GM12878 (cell line): Measurements from ENCODE around the gene ITFG1. TPM values are rescaled to one million over a fixed set of nuclear protein-coding genes. Genes with fewer than 3 reads are reported as not detected.

Experiments
- ATAC-seq: fragments of 200-7000 bp; cut with Tn5 transposase; 3 replicates; pipeline ENCODE4 v1.9.1; 2020; ENCODE audit warnings: mild to moderate bottlenecking, moderate library complexity
- BruUV-seq: library from RNA; stranded (reverse); fragments of 400-500 nt; replicated peaks from 2 replicates; lab custom pipeline; 2021; lab: Mats Ljungman, UMichigan
- CTCF ChIA-PET: fragments of 300-600 bp; sonication (Branson Sonifier 250); formaldehyde crosslinking; extraction: SDS; loops from one replicate; lab custom pipeline; 2021; ENCODE audit warnings: inconsistent platforms; lab: Yijun Ruan, JAX
- POLR2A ChIA-PET: fragments of 350-600 bp; formaldehyde crosslinking; extraction: SDS; loops from one replicate; lab custom pipeline; 2021; ENCODE audit warnings: inconsistent platforms; lab: Charles Lee
- RAD21 ChIA-PET: fragments of 300-600 bp; sonication (Branson Sonifier 250); formaldehyde crosslinking; loops from one replicate; lab custom pipeline; 2023; ENCODE audit warnings: antibody characterized with exemption; ENCODE audit not compliant: unreplicated experiment; lab: Charles Lee
- SMC1A ChIA-PET: fragments of 300-600 bp; sonication (Branson Sonifier 250); formaldehyde crosslinking; loops from one replicate; lab custom pipeline; 2023; ENCODE audit not compliant: unreplicated experiment, uncharacterized antibody; lab: Charles Lee
- DNase-seq: peaks from one replicate; pipeline ENCODE4 v3.0.0-alpha.2; 2011; ENCODE audit warnings: low read depth, low spot score
- FAIRE-seq: peaks from 3 replicates; lab custom pipeline; 2011; peaks lifted over from hg19 to GRCh38; lab: Jason Lieb, UNC
- H2AFZ ChIP-seq: 2 replicates; pipeline ENCODE4 v1.6.0; 2011; ENCODE audit warnings: low read depth, low read length, control low read depth; ENCODE audit not compliant: control insufficient read depth
- H3K27ac ChIP-seq: 2 replicates; pipeline ENCODE4 v1.5.1; 2011; ENCODE audit warnings: control low read depth; ENCODE audit not compliant: control insufficient read depth, insufficient read depth
- H3K27me3 ChIP-seq, 2 experiments: replicated peaks in 1 of 2; 2 replicates each; pipeline versions ENCODE4 v1.6.0 to v1.6.1; 2011; ENCODE audit warnings: low read length in 1 of 2; ENCODE audit not compliant: control insufficient read depth in 2 of 2, insufficient read depth in 2 of 2
- H3K36me3 ChIP-seq, 2 experiments: 2 replicates each; pipeline ENCODE4 v1.5.1; 2011; ENCODE audit warnings: low read length in 1 of 2; ENCODE audit not compliant: control insufficient read depth in 2 of 2, insufficient read depth in 2 of 2
- H3K4me1 ChIP-seq: 2 replicates; pipeline ENCODE4 v1.6.1; 2011; ENCODE audit warnings: mild to moderate bottlenecking, low read length, moderate library complexity, mixed read lengths; ENCODE audit not compliant: control insufficient read depth, insufficient read depth
- H3K4me2 ChIP-seq: 2 replicates; pipeline ENCODE4 v1.6.0; 2011; ENCODE audit warnings: control low read depth; ENCODE audit not compliant: control insufficient read depth, insufficient read depth
- H3K4me3 ChIP-seq: fragments of 200-600 bp; sonication (generic); 2 replicates; pipeline ENCODE4 v1.5.1; 2016
- H3K79me2 ChIP-seq: 2 replicates; pipeline ENCODE4 v1.6.0; 2011; ENCODE audit warnings: low read length; ENCODE audit not compliant: control insufficient read depth, insufficient read depth
- H3K9ac ChIP-seq: 2 replicates; pipeline ENCODE4 v1.8.0; 2011; ENCODE audit warnings: low read length, control low read depth, mixed read lengths; ENCODE audit not compliant: control insufficient read depth, insufficient read depth
- H3K9me3 ChIP-seq: replicated peaks from 3 replicates; pipeline ENCODE4 v1.5.1; 2011; ENCODE audit warnings: mild to moderate bottlenecking, low read length; ENCODE audit not compliant: control insufficient read depth, insufficient read depth
- H4K20me1 ChIP-seq: 2 replicates; pipeline ENCODE4 v1.6.0; 2011; ENCODE audit not compliant: control insufficient read depth, insufficient read depth
- ATF3 ChIP-seq: IDR thresholded peaks from 2 replicates; pipeline ENCODE4 v1.6.1; 2011; ENCODE audit warnings: low read depth, mild to moderate bottlenecking, low read length, moderate library complexity, borderline replicate concordance; ENCODE audit errors: extremely low read depth
- BRCA1 ChIP-seq: IDR thresholded peaks from 2 replicates; pipeline ENCODE4 v1.6.1; 2011; ENCODE audit warnings: low read depth, low read length, improper control_type of control experiment
- CBFB ChIP-seq: IDR thresholded peaks from 2 replicates; pipeline ENCODE4 v1.6.1; 2016; ENCODE audit warnings: antibody characterized with exemption, low read depth
- CBX3 ChIP-seq: fragments of 200-600 bp; sonication (generic); IDR thresholded peaks from 2 replicates; pipeline ENCODE4 v1.6.1; 2016; ENCODE audit warnings: low read depth, borderline replicate concordance
- EP300 ChIP-seq, 2 experiments: fragments of 150-350 bp in 1 of 2; IDR thresholded peaks; 2 replicates each; pipeline ENCODE4 v1.6.1; 2011 to 2012; ENCODE audit warnings: low read depth in 2 of 2, low read length in 2 of 2, borderline replicate concordance in 1 of 2, improper control_type of control experiment in 1 of 2, inconsistent platforms in 1 of 2; ENCODE audit not compliant: control insufficient read depth in 1 of 2
- EZH2 ChIP-seq: IDR thresholded peaks from 2 replicates; pipeline ENCODE4 v1.6.1; 2012; ENCODE audit warnings: low read depth, mild to moderate bottlenecking, control low read depth, inconsistent platforms, low read length, borderline replicate concordance; ENCODE audit not compliant: control insufficient read depth
- IKZF1 ChIP-seq: fragments of 450-650 bp; conservative IDR thresholded peaks from 2 replicates; pipeline ENCODE4 v1.6.1; 2017; ENCODE audit warnings: antibody characterized with exemption, mild to moderate bottlenecking
- IKZF2 ChIP-seq, 2 experiments: fragments of 450-650 bp; IDR thresholded peaks; 2 replicates each; pipeline ENCODE4 v1.6.1; 2017; ENCODE audit warnings: mild to moderate bottlenecking in 2 of 2, moderate library complexity in 2 of 2
- KAT2A ChIP-seq: conservative IDR thresholded peaks from 2 replicates; pipeline ENCODE4 v1.6.1; 2011; ENCODE audit warnings: low read depth, low read length; ENCODE audit not compliant: control insufficient read depth
- NFYA ChIP-seq: IDR thresholded peaks from 2 replicates; pipeline ENCODE4 v1.6.1; 2011; ENCODE audit warnings: low read depth, mild to moderate bottlenecking, low read length, improper control_type of control experiment, borderline replicate concordance
- POLR2A ChIP-seq: IDR thresholded peaks from 2 replicates; pipeline ENCODE4 v1.6.1; 2011; ENCODE audit warnings: low read depth, mild to moderate bottlenecking, low read length
- RBBP5 ChIP-seq: fragments of 200-600 bp; sonication (generic); conservative IDR thresholded peaks from 2 replicates; pipeline ENCODE4 v1.6.1; 2016
- SMAD1 ChIP-seq: fragments of 450-650 bp; IDR thresholded peaks from 2 replicates; pipeline ENCODE4 v1.6.1; 2018; ENCODE audit warnings: mild to moderate bottlenecking, low read depth; ENCODE audit not compliant: partially characterized antibody
- SMAD5 ChIP-seq: IDR thresholded peaks from 2 replicates; pipeline ENCODE4 v1.6.1; 2016; ENCODE audit warnings: antibody characterized with exemption, low read depth
- SREBF2 ChIP-seq: IDR thresholded peaks from 2 replicates; pipeline ENCODE4 v1.6.1; 2012; ENCODE audit warnings: mild to moderate bottlenecking, low read length
- ZNF24 ChIP-seq: fragments of 450-650 bp; IDR thresholded peaks from 2 replicates; pipeline ENCODE4 v1.6.1; 2017; ENCODE audit warnings: antibody characterized with exemption, mild to moderate bottlenecking
- WGBS: methylation state at CpG from one replicate; pipeline ENCODE4 v1.1.6; 2016; ENCODE audit warnings: low lambda C conversion rate; ENCODE audit not compliant: insufficient replicate concordance, insufficient coverage; ENCODE audit errors: missing lambda C conversion rate; 5-methylcytosine and 5-hydroxymethylcytosine counted together
- in situ Hi-C: fragments of 300-500 bp; cut with MboI; formaldehyde crosslinking; loops from 9 replicates; pipeline ENCODE4 v1.14.3; 2018; ENCODE audit warnings: mixed read lengths
- intact Hi-C: fragments of 100-400 bp; cut with micrococcal nuclease; formaldehyde crosslinking; loops from one replicate; pipeline ENCODE4 v1.14.2; 2022; ENCODE audit not compliant: unreplicated experiment
- polyA plus RNA-seq, 11 experiments: library from polyadenylated mRNA; depleted of rRNA in 4 of 11; unstranded in 6 of 11; stranded (reverse) in 5 of 11; fragments of >200 nt; fragmentation: Nextera tagmentation in 4 of 11; fragmentation: Illumina TruSeq in 1 of 11; extraction: Ambion mirVana in 4 of 11; extraction: Trizol in 1 of 11; gene quantifications; 1 replicate in 1 of 11; 2 replicates in 10 of 11; pipeline versions ENCODE4 v1.2.1 to v1.2.3, GENCODE V29; 2011 to 2016; ENCODE audit warnings: inconsistent platforms in 2 of 11, missing spikeins in 2 of 11, low read depth in 1 of 11
- total RNA-seq, 4 experiments: library from RNA; depleted of rRNA in 3 of 4; stranded (reverse); fragments of >200 nt in 3 of 4; fragmentation: Illumina TruSeq in 1 of 4; extraction: Trizol in 1 of 4; gene quantifications; 2 replicates each; pipeline versions ENCODE4 v1.2.1 to v1.2.3, GENCODE V29; 2013 to 2021

The ITFG1 gene
- total and polyA plus RNA-seq, 10 of the 15 experiments (the other 5 are each of a cell fraction or from before 2014, with no cell fraction given), result 9.3 to 56.3 (median 28.6) TPM

DNA sequence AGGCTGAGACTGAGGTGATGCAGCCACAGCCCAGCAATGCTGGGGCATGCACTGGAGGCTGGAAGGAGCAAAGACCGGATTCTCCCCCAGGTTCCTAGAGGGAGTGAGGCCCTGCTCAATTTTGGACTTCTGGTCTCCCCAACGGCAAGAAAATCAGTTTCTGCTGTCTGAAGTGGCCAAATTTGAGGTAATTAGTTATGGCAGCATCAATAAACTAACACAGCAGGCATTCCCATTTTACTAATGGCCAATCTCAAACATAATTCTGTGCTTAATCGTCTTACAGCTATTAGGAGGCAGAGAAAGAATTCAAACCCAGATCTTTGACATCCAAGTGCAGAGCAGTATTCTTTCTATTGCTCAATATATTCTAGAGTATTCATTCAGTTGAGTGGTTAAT is 333.3 kb downstream of the ITFG1 start:
- POLR2A ChIA-PET, result interaction anchor here (0.5 kb wide), 1 partner anchor 112 kb away, joined by 3 read pairs; no protein-coding TSS in a partner anchor
- H3K36me3 ChIP-seq, result peaks cover 4 to 6% of the 10 kb centered on the region in 2 experiments; a peak in 3 of 4 replicates
- H3K4me3 ChIP-seq, result no peak overlapping the region
- H3K4me1 ChIP-seq, result no peaks in the 10 kb centered on the region
- intact Hi-C loops, result no loop called here
- TF ChIP-seq EZH2 (no peak), IKZF2 (IDR thresholded peaks at IDR 0.05) (no peak), NFYA (no peak), SMAD5 (no peak), EP300 (IDR thresholded peaks at IDR 0.05; ENCODE audit: borderline replicate concordance in 1 of 2, control insufficient read depth in 1 of 2, low read depth in 2 of 2, low read length in 2 of 2) (no peak), CBFB (no peak), KAT2A (no peak), SMAD1 (no peak), CBX3 (no peak), ATF3 (no peak), ZNF24 (no peak), POLR2A (no peak), SREBF2 (no peak), IKZF1 (no peak), RBBP5 (no peak), BRCA1 (no peak)
- H3K4me2 ChIP-seq, result no peak overlapping the region
- no peak for DNase-seq
- in situ Hi-C loops, result loop anchor here (25.0 kb wide), 1 partner anchor 1485 kb away; the partner anchor contains the start of gene N4BP1
- CTCF ChIA-PET, result interaction anchor here (0.8 kb wide), 2 partner anchors 9 to 14 kb away, joined by 3 read pairs; no protein-coding TSS in a partner anchor
- no peak overlapping the region for H2AFZ ChIP-seq
- ATAC-seq, result no peak
- no peak overlapping the region for H3K27ac ChIP-seq
- H3K9me3 ChIP-seq, result no peaks in the 10 kb centered on the region
- SMC1A ChIA-PET, result interaction anchor here (0.7 to 2.7 kb wide), 5 partner anchors 9 to 80 kb away, joined by 3 to 11 read pairs (median 4); no protein-coding TSS in a partner anchor
- H3K27me3 ChIP-seq, result no peaks in the 10 kb centered on the region
- RAD21 ChIA-PET, result no interaction called here
- H4K20me1 ChIP-seq, result no peaks in the 10 kb centered on the region
- 100% methylated on average over 3 of the region's 3 CpGs for WGBS
- H3K9ac ChIP-seq, result no peak overlapping the region
- H3K79me2 ChIP-seq, result peaks cover 16% of the 10 kb centered on the region
- FAIRE-seq, result no peak
- BruUV-seq, result no TSS peak
